GM18870 (cell line): ENCODE measurements around the gene NOA1.
"Not testable (repeated sequence)": the region's sequence is repeated elsewhere in the genome, so short reads cannot be mapped to it uniquely, and the experiment has no call there.

Experiments
- ATAC-seq: cut with Tn5 transposase; IDR thresholded peaks from one replicate; pipeline ENCODE4 v1.9.1; 2021; ENCODE audit warnings: moderate library complexity; ENCODE audit not compliant: unreplicated experiment

The NOA1 gene

GRCh38 chr4:56959100-56959499 lies 18.3 kb downstream of the NOA1 start:
- no peak for ATAC-seq

GRCh38 chr4:56958111-56958517 lies 19.3 kb downstream of the NOA1 start:
- ATAC-seq: no peak

- ATAC-seq: no peak
Observed at GRCh38 chr4:56953680-56954520, 23.5 kb downstream of the NOA1 start.

- no peak for ATAC-seq
Observed at GRCh38 chr4:56941403-56941802, 36.0 kb downstream of the NOA1 start.

- ATAC-seq: no peak
Observed at GRCh38 chr4:56940971-56941370, 36.4 kb downstream of the NOA1 start.

GRCh38 chr4:56940403-56940802 lies 37.0 kb downstream of the NOA1 start:
- ATAC-seq: no peak

GRCh38 chr4:56939826-56940225 lies 37.6 kb downstream of the NOA1 start:
- not testable (repeated sequence) for ATAC-seq

GRCh38 chr4:56937262-56937661 lies 40.1 kb downstream of the NOA1 start:
- ATAC-seq: no peak

- no peak for ATAC-seq
Observed at GRCh38 chr4:56931924-56932323, 45.5 kb downstream of the NOA1 start.

- no peak for ATAC-seq
Observed at GRCh38 chr4:56930638-56931037, 46.8 kb downstream of the NOA1 start.

- ATAC-seq: no peak
Observed at GRCh38 chr4:56927196-56927595, 50.2 kb downstream of the NOA1 start.

GRCh38 chr4:56914977-56915376 lies 62.4 kb downstream of the NOA1 start:
- ATAC-seq: not testable (repeated sequence)

- ATAC-seq: no peak
Observed at GRCh38 chr4:56914336-56914735, 63.1 kb downstream of the NOA1 start.
